GM18858 (cell line): ENCODE data around the gene CMC2.

ENCODE experiments used
- ATAC-seq: cut with Tn5 transposase; IDR thresholded peaks from one replicate; pipeline ENCODE4 v1.9.1; 2021; ENCODE audit not compliant: unreplicated experiment

Gene CMC2

DNA sequence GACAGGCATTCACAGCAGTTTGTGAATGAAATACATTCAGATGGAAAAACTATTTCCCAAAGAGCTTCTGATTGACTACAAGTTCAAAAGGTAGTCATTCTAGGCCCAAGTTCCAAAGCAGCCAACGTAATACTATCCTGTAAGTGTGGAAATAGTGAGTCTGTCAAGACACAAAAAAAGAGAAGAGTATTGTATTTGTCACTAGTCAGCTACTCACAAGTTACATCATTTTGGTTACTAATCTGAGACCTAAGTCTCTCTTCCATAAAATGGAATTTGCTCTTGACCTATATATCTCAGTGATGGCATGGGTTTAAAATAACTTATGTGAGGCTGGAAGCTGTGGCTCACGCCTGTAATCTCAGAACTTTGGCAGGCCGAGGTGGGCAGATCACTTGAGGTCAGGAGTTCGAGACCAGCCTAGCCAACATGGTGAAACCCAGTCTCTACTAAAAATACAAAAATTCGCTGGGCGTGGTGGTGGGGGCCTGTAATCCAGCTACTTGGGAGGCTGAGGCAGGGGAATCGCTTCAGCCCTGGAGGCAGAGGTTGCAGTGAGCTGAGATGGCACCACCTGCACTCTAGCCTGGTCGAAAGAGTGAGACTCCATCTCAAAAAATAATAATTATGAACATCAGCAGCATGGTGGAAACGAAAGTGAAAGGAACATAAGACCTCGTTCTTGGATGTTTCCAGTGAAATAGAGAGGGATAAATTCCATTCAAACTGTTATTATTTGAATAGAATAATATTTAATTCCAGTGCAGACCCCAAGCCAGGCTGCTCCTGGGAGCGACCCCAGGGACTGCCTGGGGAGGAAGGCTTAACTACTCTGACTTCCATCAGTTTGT lies 2.9 kb downstream of the CMC2 start:
- ATAC-seq = no peak

DNA sequence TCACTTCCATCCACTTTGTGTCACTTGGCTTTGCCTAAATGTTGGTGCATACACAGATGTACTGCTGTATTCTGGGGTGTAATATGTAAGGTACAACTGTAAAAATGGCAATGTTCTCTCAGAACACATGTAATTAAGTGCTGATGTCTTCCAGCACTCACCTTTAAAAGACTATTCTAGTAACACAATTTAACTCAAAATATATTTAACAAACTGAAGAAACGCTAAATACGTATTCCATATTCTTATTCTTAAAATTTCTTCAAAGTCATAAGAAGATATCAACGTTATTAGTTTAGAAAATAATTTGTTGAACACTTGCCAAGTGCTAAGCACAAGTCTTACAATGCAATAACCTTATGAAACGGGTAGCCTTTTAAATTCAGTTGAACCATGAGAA lies 3.6 kb downstream of the CMC2 start:
- no peak for ATAC-seq

DNA sequence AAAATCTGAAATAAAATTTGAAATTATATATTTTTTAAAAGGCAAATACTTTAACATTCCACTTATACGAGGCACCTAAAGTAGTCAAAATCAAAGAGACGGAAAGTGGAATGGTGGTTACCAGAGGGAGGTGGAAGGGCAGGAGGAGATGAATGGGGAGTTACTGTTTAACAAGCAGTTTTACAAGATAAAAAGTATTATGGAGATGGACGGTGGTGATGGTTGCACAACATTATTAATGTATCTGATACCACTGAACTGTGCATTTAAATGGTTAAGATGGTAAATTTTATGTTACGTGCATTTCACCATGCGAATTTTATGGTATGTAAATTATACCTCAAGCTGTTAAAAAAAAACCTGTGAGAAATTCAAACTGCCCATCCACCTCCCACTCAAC lies 5.4 kb downstream of the CMC2 start:
- ATAC-seq = no peak

DNA sequence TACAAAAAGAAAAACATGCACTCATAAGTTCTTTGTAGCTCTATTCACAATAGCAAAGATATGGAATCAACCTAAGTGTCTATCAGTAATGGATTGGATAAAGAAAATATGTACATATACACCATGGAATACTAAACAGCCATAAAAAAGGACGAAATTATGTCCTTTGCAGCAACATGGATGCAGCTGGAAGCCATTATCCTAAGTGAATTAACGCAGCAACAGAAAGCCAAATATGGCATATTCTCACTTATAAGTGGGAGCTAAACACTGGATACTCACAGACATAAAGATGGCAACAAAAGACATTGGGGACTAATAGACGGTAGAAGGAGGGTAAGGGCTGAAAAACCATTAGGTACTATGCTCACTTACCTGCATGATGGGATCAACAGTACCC lies 5.8 kb downstream of the CMC2 start:
- no peak for ATAC-seq

DNA sequence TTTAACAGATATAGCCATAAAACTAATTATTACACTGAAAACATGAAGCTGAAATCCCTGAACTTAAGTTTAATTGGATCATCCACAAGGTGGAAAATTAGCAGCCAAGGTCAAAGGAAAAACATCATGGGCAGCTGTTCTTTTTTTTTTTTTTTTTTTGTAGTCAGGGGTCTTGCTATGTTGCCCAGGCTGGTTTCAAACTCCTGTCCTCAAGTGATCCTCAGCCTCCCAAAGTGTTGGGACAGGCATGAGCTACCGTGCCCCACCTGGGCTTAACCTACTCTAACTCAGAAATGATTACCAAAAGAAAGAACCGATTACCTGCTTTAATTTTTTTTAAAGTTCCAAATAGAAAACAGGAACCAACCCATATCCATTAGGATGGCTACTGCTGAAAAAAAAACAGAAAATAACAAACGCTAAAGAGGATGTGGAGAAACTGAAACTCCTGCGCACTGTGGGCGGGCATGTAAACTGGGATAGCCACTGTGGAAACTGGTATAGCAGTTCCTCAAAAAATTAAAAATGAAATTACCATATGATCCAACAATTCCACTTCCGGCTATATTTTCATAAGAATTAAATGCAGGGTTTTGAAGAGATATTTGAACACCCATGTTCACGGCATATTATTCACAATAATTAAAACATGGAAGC lies 8.6 kb downstream of the CMC2 start:
- no peak for ATAC-seq

DNA sequence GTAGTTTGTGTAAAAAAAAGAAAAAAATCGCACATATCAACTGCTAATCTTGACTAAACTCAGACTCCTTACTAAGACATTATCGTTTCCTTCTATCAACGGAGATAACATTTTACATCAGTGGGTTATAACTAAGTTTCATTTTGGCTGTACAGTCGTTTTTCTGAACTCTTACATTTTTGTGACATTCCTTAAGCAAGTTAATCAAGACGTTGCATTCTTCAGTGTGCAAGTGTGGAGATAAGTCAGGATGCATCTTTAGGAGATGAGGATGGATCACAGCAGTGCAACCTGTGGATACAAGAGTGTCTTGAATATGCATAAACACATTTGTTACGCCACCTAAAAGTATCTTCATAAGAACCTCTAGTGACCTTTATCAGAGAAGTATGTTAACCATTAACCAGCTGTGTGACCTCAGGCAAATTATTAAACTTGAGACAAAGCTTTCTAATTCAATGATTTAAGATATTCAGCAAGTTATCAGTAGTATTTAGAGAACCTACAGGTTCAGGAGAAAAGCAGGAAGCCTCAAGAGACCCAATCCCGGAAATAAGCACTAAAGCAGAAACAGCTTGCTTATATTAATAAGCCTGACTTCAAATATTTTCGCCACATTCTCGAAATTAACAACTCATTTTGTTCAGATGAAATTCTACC lies 9.4 kb downstream of the CMC2 start:
- ATAC-seq = peak; percentile 50

DNA sequence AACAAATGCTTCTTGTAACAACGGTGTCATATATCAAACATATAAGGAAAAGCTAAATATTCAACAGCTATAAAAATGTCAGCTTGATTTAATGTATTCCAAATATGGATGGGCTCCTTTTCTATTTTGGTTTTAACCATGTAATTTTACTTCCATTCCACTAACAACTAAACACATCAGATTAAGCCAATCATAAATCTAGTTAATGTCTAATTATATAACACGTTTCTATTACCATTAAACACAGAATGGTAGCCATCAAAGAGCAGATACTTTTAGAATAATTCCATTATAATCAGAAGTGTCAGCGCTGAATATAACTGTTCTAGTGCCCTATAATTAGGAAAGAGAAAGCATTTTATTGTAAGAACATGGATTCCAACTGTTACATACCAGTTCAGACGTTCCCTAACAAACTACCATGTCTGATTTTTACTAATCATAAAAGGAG lies 10.0 kb downstream of the CMC2 start:
- no peak for ATAC-seq

DNA sequence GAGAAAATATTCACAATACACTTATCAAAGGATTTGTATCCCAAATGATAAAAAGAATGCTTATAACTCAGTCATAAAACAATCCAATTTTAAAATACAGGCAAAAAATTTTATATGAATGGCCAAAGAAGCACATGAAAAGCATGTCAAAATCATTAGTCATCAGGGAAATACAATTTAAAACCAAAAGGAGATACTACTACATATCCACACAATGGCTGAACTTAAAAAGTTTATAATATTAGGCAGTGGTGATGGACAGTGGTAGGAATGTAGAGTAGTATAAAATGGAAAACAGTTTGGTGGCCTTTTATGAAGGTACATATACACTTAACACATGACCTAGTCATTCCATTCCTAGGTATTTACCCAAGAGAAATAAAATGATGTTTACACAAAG lies 12.2 kb downstream of the CMC2 start:
- ATAC-seq = no peak

DNA sequence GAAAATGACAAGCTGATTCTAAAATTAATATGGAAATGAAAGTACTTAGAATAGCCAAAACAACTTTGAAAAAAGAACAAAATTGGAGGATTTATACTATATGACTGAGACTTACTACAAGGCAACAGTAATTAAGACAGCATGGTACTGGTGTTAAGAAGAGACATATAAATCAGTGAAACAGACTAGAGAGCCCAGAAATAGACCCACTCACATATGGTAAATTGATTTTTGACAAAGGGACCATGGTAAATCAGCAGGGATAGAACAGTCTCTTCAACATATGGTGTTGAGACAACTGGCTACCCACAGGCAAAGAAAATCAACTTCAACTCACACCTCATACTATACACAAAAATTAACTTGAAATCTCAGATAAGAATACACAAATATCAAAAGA lies 12.9 kb downstream of the CMC2 start:
- ATAC-seq = no peak

DNA sequence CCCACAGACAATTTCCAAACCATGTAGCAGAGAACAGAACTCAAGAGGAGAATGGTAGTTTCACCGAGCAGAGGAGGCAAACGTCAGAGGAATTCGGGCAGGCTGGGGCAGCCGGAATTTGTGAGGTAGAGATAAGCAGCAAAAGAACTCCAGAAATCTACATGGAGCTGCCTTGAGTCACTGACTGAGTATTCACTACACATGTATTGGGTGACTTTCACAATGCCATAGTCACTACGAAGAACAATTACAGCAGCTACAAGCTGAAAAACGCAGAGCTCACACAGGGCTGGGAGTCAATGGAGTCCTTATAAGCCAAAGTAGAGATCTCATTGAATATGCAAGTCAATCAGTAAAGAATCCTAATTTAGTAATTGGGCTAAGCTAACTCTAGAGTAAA lies 13.4 kb downstream of the CMC2 start:
- no peak for ATAC-seq

DNA sequence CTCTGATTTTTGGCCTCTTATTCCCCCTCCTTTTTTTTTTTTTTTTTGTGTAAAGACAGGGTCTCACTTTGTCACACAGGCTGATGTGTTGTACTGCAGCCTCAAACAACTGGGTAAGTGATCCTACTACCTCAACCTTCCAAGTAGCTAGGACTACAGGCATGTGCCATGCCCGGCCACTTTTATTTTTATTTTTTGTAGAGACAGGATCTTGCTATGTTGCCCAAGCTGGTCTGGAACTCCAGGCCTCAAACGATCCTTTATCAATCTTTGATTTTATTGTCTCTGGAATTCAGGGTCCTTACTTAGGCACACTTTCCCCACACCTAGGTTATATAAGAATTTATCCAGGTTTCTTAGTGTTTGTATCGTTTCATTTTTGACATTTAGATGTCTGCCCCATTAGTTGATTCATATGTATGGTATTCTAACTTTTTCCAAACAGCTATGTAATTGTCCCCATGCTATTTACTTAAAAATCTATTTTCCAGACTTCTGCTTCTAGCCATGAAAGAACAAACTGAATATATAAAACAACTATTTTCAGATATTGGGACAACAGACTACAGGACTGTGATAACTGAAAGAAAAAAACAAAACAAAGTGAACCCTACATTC lies 13.9 kb downstream of the CMC2 start:
- ATAC-seq = no peak

DNA sequence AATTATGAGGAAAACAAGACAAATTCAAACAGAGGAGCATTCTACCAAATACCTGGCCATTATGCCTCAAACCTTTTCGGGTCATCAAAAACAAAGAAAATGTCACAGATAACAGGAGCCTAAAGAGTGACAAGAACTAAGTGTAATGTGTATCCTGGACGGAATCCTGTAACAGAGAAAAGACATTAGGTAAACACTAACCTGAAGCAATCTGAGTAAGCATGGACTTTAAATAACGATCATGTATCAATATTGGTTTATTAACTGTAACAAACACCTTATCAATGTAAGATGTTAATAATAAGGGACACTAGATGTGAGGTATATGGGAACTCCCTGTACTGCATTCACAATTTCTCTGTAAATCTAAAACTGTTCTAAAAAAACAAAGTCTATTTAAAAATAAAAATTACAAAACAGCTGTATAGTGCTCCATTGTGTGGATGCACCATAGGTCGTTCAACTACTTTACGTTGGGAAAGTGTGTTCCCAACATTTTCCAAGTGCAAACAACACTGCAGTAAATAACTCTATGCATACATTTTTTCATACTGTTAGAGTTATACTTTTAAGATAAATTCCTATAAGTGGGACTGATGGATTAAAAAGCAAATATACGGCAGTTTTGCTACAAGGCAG lies 14.8 kb downstream of the CMC2 start:
- ATAC-seq = no peak

DNA sequence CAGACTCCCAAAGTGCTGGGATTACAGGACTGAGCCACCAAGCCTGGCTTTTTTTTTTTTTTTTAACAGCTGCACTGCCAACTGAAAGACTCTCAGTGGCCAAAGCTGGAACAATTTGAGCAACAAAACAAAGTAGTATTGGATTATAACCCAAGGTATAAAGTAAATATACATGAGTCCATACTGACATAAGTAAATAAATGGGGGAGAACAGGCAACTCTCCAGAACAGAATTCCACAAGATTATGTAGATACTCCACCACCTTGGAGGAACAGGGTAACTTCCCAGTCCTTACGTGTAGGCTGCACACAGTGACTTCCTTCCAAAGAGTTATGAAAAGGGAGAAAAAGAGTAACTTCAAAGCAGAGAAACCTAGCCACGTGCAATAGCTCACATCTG lies 15.7 kb downstream of the CMC2 start:
- no peak for ATAC-seq

DNA sequence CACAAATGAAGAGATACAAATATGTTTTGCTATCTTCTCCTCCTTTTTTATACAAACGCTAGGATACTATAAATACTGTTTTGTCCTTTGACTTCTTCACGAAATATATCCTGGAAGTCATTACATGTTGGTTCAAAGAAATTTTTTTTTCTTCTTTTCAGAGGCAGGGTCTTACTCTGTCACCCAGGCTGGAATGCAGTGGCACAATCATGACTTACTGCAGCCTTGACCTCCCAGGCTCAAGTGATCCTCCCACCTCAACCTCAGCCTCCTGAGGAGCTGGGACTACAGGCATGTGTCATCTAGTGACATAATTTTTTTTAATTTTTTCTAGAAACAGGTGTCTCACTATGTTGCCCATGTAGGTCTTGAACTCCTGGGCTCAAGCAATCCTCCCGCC lies 16.1 kb downstream of the CMC2 start:
- ATAC-seq = no peak

DNA sequence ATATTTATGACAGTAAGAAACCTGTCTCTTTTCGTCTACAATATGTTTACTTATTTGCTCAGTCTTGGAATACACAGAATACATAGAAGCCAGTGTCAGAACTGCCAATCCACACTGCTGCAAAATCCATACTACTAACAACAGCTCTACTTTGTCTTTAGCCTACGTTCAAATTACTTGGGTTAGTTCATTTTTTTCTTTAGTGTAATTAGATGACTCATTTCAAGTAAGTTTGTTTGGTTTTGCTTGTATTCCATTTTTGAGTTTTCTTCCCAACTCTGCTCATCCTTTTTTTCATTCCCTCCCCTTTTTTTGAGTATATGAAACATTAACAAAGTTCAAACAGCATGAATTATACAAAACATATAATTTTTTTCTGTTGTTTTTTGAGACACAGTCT lies 16.9 kb downstream of the CMC2 start:
- ATAC-seq = no peak

DNA sequence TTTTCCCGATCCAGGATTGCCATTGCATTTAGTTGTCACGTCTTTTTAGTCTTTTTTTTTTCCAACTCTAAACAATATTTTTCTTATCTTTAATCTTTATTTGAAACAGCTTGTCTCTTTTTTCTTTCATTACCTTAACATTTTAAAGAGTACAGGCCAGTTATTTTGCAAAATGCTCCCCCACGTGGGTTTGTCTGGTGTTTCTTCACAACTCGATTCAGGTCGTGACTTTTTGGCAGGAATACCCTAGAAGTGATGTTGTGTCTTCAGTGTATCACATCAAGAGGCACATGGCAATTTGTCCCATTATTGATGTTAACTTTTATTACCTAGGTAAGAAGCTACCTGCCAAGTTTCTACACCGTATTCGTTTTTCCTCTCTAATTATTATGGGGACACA lies 17.9 kb downstream of the CMC2 start:
- no peak for ATAC-seq

DNA sequence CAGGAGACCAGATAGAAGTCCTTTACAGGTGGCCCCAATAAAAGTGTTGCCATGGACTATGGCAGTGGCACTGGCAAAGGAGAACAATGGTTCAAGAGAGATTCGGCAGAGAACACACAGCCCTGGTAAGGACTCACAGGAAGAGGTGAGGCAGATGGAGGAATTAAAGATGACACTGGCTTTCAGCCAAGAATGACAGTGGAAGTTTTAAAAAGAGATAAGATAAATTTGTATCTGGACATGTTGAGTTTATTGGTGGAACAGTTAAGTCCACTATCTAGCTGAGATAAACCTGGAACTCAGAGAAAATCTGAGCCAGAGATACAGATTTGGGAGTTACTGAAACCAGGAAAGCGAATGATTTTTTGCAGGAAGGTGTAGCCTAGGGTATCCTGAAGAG lies 20.1 kb downstream of the CMC2 start:
- ATAC-seq = no peak

DNA sequence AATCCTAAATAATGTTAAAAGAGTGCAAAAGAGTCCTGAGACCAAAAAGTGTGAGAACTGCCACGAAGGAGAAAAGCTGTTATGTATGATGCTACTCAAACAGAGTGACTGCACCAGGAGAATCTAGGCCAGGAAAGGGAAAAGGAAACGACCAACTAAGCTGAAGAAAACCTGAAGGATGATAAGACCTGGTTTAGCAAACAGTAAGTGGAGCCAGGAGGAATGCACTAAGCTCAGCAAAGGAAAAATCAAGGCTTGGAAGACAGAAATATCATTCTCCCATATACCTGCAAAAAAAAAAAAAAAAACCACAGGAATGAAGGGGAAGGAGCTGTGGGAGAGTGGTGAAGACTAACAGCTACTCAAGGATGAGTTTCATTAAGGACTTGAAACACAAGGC lies 21.1 kb downstream of the CMC2 start:
- ATAC-seq = no peak

DNA sequence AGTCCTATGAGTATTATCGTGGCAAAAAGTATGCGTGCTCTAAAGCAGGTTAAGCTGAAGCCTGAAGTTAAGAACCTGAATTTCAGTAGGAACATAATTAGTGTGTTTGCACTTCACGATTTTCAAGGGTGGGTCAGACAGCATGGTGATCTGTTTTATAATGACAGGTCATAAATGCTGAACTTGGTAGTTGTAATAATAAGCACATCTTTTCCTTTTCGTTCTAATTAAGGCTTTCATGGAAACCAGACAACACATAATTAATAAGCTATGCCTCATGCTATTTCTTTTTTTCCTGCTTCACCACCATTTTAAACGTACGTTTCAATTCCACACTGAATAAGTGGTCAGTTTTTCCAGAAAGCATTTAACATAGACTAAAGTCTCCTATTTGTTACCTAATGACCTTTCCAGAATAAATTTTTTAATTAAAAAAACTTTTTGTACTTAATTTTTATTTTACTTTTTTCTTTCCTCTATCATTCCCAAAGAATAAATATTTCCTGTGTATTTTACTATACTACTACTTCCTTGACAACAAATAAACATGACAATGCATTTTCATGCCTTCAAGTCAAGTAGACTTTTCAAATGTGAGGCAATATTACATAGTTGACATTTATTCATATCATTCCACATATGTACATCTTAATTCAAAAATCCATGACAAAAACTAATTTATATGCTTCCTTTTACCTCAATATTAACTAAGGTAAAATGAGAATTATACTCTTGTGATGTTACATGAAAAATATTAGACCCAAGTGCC lies 22.4 kb downstream of the CMC2 start:
- ATAC-seq = no peak

DNA sequence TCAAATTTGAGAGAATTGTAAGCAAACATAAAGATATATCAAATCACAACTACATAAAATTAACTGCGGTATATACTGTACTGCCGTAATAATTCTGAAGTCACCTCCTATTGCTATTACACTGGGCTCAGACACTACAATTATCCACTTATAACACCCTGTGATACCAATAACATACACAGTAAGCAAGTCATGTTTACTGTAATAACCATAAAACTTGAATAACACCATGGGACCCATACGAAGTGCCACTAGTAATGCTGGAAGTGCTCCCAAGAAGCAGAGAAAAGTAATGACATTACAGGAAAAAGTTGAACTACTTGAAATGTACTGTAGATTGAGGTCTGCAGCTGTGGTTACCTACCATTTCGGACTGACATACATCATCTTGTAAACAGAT lies 24.0 kb downstream of the CMC2 start:
- ATAC-seq = no peak
